Measurements from ENCODE around the gene STAC3. TPM values are rescaled to one million over a fixed set of nuclear protein-coding genes. Genes with fewer than 3 reads are reported as not detected.

The STAC3 gene
- total RNA-seq, 1 donor from 2014 or later, result 12.1 TPM

GRCh38 chr12:57270966-57271470 is 20.0 kb upstream of the STAC3 start:
- Mint-ChIP-seq H3K9me3 (ENCODE audit: unreplicated experiment) (peaks cover 2% of the 10 kb centered on the region), H3K36me3 (ENCODE audit: unreplicated experiment) (peaks cover 6% of the 10 kb centered on the region), H3K4me3 (ENCODE audit: unreplicated experiment) (peak overlapping the region; percentile 11), H3K27me3 (ENCODE audit: unreplicated experiment) (peaks cover 5% of the 10 kb centered on the region), H3K4me1 (ENCODE audit: low read depth, unreplicated experiment) (peaks cover 11% of the 10 kb centered on the region), H3K27ac (ENCODE audit: unreplicated experiment) (no peak overlapping the region)
- TF ChIP-seq, protein P1, sequence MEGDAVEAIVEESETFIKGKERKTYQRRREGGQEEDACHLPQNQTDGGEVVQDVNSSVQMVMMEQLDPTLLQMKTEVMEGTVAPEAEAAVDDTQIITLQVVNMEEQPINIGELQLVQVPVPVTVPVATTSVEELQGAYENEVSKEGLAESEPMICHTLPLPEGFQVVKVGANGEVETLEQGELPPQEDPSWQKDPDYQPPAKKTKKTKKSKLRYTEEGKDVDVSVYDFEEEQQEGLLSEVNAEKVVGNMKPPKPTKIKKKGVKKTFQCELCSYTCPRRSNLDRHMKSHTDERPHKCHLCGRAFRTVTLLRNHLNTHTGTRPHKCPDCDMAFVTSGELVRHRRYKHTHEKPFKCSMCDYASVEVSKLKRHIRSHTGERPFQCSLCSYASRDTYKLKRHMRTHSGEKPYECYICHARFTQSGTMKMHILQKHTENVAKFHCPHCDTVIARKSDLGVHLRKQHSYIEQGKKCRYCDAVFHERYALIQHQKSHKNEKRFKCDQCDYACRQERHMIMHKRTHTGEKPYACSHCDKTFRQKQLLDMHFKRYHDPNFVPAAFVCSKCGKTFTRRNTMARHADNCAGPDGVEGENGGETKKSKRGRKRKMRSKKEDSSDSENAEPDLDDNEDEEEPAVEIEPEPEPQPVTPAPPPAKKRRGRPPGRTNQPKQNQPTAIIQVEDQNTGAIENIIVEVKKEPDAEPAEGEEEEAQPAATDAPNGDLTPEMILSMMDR (IDR thresholded peaks at IDR 0.05; ENCODE audit: partially characterized antibody, unreplicated experiment), result no peak
- no peak for DNase-seq

GRCh38 chr12:57268264-57268663 is 17.3 kb upstream of the STAC3 start:
- TF ChIP-seq, protein P1 (IDR thresholded peaks at IDR 0.05; ENCODE audit: partially characterized antibody, unreplicated experiment), result no peak
- Mint-ChIP-seq H3K4me1 (ENCODE audit: low read depth, unreplicated experiment) (peaks cover 11% of the 10 kb centered on the region), H3K36me3 (ENCODE audit: unreplicated experiment) (peaks cover 6% of the 10 kb centered on the region), H3K27me3 (ENCODE audit: unreplicated experiment) (peaks cover 5% of the 10 kb centered on the region), H3K27ac (ENCODE audit: unreplicated experiment) (no peak overlapping the region), H3K9me3 (ENCODE audit: unreplicated experiment) (peaks cover 2% of the 10 kb centered on the region), H3K4me3 (ENCODE audit: unreplicated experiment) (no peak overlapping the region)
- no peak for DNase-seq

GRCh38 chr12:57266681-57267080 is 15.7 kb upstream of the STAC3 start:
- TF ChIP-seq, protein P1 (IDR thresholded peaks at IDR 0.05; ENCODE audit: partially characterized antibody, unreplicated experiment), result no peak
- Mint-ChIP-seq H3K27ac (ENCODE audit: unreplicated experiment) (no peak overlapping the region), H3K4me3 (ENCODE audit: unreplicated experiment) (no peak overlapping the region)

GRCh38 chr12:57263096-57263495 is 12.1 kb upstream of the STAC3 start:
- Mint-ChIP-seq H3K4me1 (ENCODE audit: low read depth, unreplicated experiment) (peaks cover 22% of the 10 kb centered on the region), H3K4me3 (ENCODE audit: unreplicated experiment) (no peak overlapping the region), H3K9me3 (ENCODE audit: unreplicated experiment) (peaks cover 5% of the 10 kb centered on the region), H3K36me3 (ENCODE audit: unreplicated experiment) (no peaks in the 10 kb centered on the region), H3K27ac (ENCODE audit: unreplicated experiment) (no peak overlapping the region), H3K27me3 (ENCODE audit: unreplicated experiment) (peaks cover 5% of the 10 kb centered on the region)
- TF ChIP-seq, protein P1 (IDR thresholded peaks at IDR 0.05; ENCODE audit: partially characterized antibody, unreplicated experiment), result no peak
- DNase-seq, result no peak

More at GRCh38 chr12:57266681-57267080, 15.7 kb upstream of the STAC3 start:
- peaks cover 9% of the 10 kb centered on the region for H3K4me1 Mint-ChIP-seq (ENCODE audit: low read depth, unreplicated experiment)
- no peaks in the 10 kb centered on the region for H3K9me3 Mint-ChIP-seq (ENCODE audit: unreplicated experiment)
- H3K36me3 Mint-ChIP-seq (ENCODE audit: unreplicated experiment), result peaks cover 6% of the 10 kb centered on the region
- H3K27me3 Mint-ChIP-seq (ENCODE audit: unreplicated experiment), result peaks cover 5% of the 10 kb centered on the region
- no peak for DNase-seq

- peaks cover 5% of the 10 kb centered on the region for H3K27me3 Mint-ChIP-seq (ENCODE audit: unreplicated experiment)
- TF ChIP-seq, protein P1 (IDR thresholded peaks at IDR 0.05; ENCODE audit: partially characterized antibody, unreplicated experiment), result no peak
- peak overlapping the region; percentile 75 for H3K27ac Mint-ChIP-seq (ENCODE audit: unreplicated experiment)
- DNase-seq, result no peak
- H3K36me3 Mint-ChIP-seq (ENCODE audit: unreplicated experiment), result no peaks in the 10 kb centered on the region
- peaks cover 5% of the 10 kb centered on the region for H3K9me3 Mint-ChIP-seq (ENCODE audit: unreplicated experiment)
- no peak overlapping the region for H3K4me3 Mint-ChIP-seq (ENCODE audit: unreplicated experiment)
- H3K4me1 Mint-ChIP-seq (ENCODE audit: low read depth, unreplicated experiment), result peaks cover 22% of the 10 kb centered on the region
These were observed 11.3 kb upstream of the STAC3 start for GRCh38 chr12:57262126-57262822.
